ENCODE results near the gene EYA2.
"Not testable (repeated sequence)": the region's sequence is repeated elsewhere in the genome, so short reads cannot be mapped to it uniquely, and the experiment has no call there.

Gene EYA2

DNA sequence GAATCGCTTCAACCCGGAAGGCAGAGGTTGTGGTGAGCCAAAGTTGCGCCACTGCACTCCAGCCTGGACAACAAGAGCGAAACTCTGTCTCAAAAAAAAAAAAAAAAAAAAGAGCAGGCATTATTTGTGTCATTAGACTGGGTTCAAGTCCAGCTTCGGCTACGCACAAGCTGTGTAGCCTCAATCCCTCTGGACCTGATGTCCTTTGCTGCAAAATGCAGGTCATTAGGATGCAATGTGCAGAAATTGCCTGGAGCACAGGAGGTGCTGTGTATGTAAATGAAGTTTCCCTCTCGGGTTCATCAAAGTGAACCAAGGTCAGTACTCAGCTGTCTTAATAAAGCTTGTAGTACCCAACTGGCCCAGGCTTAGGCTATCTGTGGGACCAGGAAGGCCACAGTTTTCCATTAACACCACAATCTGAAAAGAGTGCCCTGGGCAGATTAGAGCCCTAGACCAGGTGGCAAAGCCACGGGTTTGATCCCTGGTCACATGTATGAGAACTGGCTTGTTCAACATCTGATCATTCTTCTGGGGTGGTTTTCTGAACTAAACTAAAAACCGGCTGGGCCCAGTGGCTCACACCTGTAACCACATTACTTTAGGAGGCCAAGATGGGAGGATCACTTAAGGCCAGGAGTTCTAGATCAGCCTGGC is 306.6 kb downstream of the EYA2 start:
- no peak for TF ChIP-seq Cebpa-rat (IDR thresholded peaks at IDR 0.05)
- H3K9me3 ChIP-seq = peaks cover 9% of the 10 kb centered on the region; the same call in 1 of the 2 replicates
- H3K4me2 ChIP-seq = peak overlapping the region; percentile 50
- H3K27ac ChIP-seq = peak overlapping the region; percentile 48; the same call in 1 of the 2 replicates
- peaks cover 67% of the 10 kb centered on the region for H3K4me1 ChIP-seq
- H3K9ac ChIP-seq = no peak overlapping the region
- H3K36me3 ChIP-seq = no peaks in the 10 kb centered on the region
- peaks cover 1% of the 10 kb centered on the region; the same call in 1 of the 2 replicates for H4K20me1 ChIP-seq
- no peaks in the 10 kb centered on the region for H3K27me3 ChIP-seq
- H3K4me3 ChIP-seq = no peak overlapping the region

DNA sequence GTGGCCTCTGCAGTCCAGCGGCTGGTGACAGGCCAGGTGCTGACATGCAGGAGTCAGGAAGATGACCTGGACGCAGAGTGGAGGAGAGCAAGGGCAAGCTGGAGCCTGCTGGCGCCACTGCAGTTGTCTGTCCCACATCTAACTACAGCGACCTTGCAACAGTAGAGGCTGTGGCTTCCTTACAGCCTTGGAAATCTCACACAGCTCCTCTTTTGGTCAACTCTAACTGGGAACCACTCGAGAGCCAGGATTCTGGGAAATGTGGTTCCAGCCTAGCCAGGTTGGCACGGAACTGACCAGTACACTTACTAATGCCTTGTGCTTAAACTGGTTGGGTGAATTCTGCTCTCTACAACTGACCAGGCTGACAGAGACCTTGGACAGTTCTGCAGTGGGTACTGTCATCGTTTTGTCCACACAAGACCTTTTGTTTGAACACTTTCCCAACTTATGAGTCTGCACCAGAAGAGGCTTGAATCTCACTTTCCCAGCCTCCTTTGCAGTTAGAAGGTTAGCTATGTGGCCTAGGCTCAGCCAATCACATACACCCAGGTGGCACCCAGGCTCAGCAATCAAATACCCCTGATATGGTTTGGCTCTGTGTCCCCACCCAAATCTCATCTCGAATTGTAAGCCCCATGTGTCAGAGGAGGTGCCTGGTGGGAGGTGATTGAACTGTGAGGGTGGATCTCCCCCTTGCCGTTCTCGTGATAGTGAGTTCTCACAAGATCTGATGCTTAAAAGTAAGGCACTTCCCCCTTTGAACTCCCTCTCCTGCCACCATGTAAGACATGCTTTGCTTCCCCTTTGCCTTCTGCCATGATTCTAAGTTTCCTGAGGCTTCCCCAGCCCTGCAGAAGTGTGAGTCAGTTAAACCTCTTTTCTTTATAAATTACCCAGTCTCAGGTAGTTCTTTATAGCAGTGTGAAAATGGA is 308.4 kb downstream of the EYA2 start:
- Histone ChIP-seq H4K20me1 (peaks cover 19% of the 10 kb centered on the region), H3K27ac (peak overlapping the region; percentile 48), H3K9ac (no peak overlapping the region), H3K4me1 (peaks cover 67% of the 10 kb centered on the region), H3K4me2 (peak overlapping the region; percentile 50), H3K36me3 (peaks cover 3% of the 10 kb centered on the region), H3K9me3 (peaks cover 9% of the 10 kb centered on the region; the same call in 1 of the 2 replicates), H3K27me3 (no peaks in the 10 kb centered on the region), H3K4me3 (no peak overlapping the region)
- no peak for TF ChIP-seq Cebpa-rat (IDR thresholded peaks at IDR 0.05)

- Histone ChIP-seq H3K4me1 (peaks cover 76% of the 10 kb centered on the region), H3K27me3 (no peaks in the 10 kb centered on the region), H3K9me3 (peaks cover 9% of the 10 kb centered on the region; the same call in 1 of the 2 replicates), H4K20me1 (peaks cover 31% of the 10 kb centered on the region), H3K27ac (no peak overlapping the region), H3K36me3 (peaks cover 15% of the 10 kb centered on the region), H3K4me3 (no peak overlapping the region), H3K9ac (no peak overlapping the region), H3K4me2 (no peak overlapping the region)
- TF ChIP-seq Cebpa-rat (IDR thresholded peaks at IDR 0.05) = no peak
Observed at GRCh38 chr20:47204008-47204849, 309.6 kb downstream of the EYA2 start.

- peaks cover 76% of the 10 kb centered on the region for H3K4me1 ChIP-seq
Observed at GRCh38 chr20:47204850-47205122, 310.1 kb downstream of the EYA2 start.

GRCh38 chr20:47205577-47206123 is 311.0 kb downstream of the EYA2 start:
- no peak overlapping the region for H3K4me3 ChIP-seq
- no peaks in the 10 kb centered on the region for H3K27me3 ChIP-seq
- H3K9me3 ChIP-seq = peaks cover 9% of the 10 kb centered on the region; the same call in 1 of the 2 replicates
- H3K4me1 ChIP-seq = peaks cover 76% of the 10 kb centered on the region
- H3K27ac ChIP-seq = peak overlapping the region; percentile 10; the same call in 1 of the 2 replicates
- H3K9ac ChIP-seq = no peak overlapping the region
- peaks cover 45% of the 10 kb centered on the region for H4K20me1 ChIP-seq
- peak overlapping the region; percentile 49 for H3K4me2 ChIP-seq
- no peak for TF ChIP-seq Cebpa-rat (IDR thresholded peaks at IDR 0.05)
- H3K36me3 ChIP-seq = peaks cover 29% of the 10 kb centered on the region

More at GRCh38 chr20:47204850-47205122, 310.1 kb downstream of the EYA2 start:
- not testable (repeated sequence) for H3K27ac ChIP-seq, H3K9me3 ChIP-seq, H3K4me2 ChIP-seq, H3K9ac ChIP-seq, H3K27me3 ChIP-seq, H3K4me3 ChIP-seq
- peaks cover 21% of the 10 kb centered on the region for H3K36me3 ChIP-seq
- peaks cover 36% of the 10 kb centered on the region for H4K20me1 ChIP-seq

DNA sequence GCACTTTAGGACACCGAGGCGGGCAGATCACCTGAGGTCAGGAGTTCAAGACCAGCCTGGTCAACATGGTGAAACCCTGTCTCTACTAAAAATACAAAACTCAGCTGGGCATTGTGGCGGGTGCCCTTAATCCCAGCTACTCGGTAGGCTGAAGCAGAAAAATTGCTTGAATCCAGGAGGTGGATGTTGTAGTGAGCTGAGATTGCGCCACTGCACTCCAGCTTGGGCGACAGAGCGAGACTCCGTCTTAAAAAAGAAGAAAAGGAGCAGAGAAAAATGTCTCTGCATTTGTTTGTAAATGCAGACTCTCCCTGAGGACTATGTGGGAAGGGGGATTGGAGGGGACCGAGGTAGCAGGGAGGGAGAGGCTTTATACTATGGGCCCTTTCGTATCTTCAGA is 311.9 kb downstream of the EYA2 start:
- peak overlapping the region; percentile 36 for H3K27ac ChIP-seq

GRCh38 chr20:47206962-47207641 is 312.5 kb downstream of the EYA2 start:
- Histone ChIP-seq H3K9ac (0 out of 2 replicates have a peak overlapping the region, but pooled peaks have one; percentile 7), H3K4me1 (peaks cover 66% of the 10 kb centered on the region), H3K4me2 (peak overlapping the region; percentile 49), H3K4me3 (no peak overlapping the region), H3K36me3 (peaks cover 44% of the 10 kb centered on the region), H3K27ac (peak overlapping the region; percentile 36), H3K9me3 (peaks cover 9% of the 10 kb centered on the region; the same call in 1 of the 2 replicates), H4K20me1 (peaks cover 60% of the 10 kb centered on the region), H3K27me3 (no peaks in the 10 kb centered on the region)
- no peak for TF ChIP-seq Cebpa-rat (IDR thresholded peaks at IDR 0.05)

More for the DNA sequence above, 311.9 kb downstream of the EYA2 start:
- H3K27me3 ChIP-seq, H3K9me3 ChIP-seq, H3K4me3 ChIP-seq: not testable (repeated sequence)
- peaks cover 38% of the 10 kb centered on the region for H3K36me3 ChIP-seq
- H4K20me1 ChIP-seq = peaks cover 54% of the 10 kb centered on the region
- TF ChIP-seq Cebpa-rat (IDR thresholded peaks at IDR 0.05) = peak; percentile 91
- peak overlapping the region; percentile 49 for H3K4me2 ChIP-seq
- H3K4me1 ChIP-seq = peaks cover 69% of the 10 kb centered on the region
- H3K9ac ChIP-seq = 0 out of 2 replicates have a peak overlapping the region, but pooled peaks have one; percentile 7

DNA sequence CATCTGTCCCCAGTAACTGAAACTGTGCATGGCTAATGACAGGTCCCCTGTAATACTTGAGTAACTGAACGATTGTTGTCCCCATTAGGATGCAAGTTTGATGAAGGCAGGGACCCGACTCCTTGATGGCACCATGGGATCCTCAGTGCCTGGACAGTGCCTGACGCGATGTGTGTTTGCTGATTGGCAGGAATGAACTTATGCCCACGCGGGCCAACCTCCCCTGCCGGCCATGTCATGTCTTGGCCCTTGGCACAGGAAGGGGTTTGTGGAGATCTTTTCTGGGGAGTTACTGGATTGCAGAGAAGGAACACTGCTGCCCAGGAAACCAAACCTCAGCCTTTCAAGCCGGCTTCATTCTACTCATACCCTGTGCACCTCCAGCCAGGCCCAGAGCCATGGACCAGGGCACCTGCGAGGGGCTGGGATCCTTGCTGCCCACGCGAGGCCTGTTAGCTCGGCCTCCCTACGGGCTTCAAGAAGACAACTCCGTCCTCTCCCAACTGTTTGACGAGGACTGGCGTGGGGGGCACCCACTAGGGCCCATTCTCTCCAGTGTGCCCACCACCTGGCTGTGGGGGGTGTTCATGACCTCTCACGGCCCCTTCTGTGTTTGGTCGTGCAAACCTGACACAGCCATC is 314.0 kb downstream of the EYA2 start:
- Histone ChIP-seq H3K4me3 (no peak overlapping the region), H3K27ac (no peak overlapping the region), H3K9me3 (peaks cover 9% of the 10 kb centered on the region; the same call in 1 of the 2 replicates), H3K4me2 (no peak overlapping the region), H3K4me1 (peaks cover 54% of the 10 kb centered on the region), H3K36me3 (peaks cover 59% of the 10 kb centered on the region), H3K9ac (no peak overlapping the region), H3K27me3 (no peaks in the 10 kb centered on the region), H4K20me1 (peaks cover 75% of the 10 kb centered on the region)
- no peak for TF ChIP-seq Cebpa-rat (IDR thresholded peaks at IDR 0.05)
